ENCODE results near the gene BBS9. TPM values are rescaled to one million over a fixed set of nuclear protein-coding genes. Genes with fewer than 3 reads are reported as not detected.

BBS9 gene
- total and polyA plus RNA-seq, 4 donors: 2.3 to 9.5 (median 4.5) TPM

DNA sequence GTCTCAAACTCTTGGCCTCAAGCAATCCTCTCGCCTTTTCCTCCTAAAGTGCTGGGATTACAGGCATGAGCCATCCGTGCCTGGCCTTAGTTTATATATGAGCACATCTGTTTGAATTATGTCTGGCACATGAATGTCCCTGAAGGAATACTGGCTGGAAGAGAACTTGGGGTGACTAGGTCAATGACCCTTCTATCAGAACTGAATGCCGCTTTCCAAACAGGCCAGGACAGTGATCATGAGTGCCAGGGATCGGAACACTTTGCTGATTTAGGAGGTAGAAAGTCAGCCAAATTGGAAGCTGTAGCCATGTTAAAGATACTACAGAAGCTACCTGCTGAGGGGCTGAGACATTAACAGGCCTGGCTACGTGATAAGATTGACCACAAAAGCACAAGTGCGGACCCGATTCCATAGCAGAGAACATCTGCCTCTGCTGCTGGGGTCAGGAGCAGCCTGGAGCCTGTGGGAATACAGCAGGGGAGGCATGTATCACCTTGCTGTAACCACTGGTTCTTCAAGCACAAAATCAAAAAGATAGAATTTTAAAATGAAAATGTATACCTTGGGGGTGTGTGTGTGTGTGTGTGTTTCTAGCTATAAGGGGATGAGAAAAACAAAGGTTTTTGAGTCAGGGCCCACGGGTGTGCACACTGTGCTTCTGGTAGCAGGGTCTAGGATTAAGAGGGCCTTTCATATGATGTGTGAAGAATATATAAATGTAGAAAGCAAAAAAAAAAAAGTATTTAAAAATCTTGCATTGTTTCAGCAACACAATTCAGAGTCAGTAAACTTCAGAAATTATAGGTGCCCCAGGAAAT, 293.7 kb downstream of the BBS9 start (continued):
- TF ChIP-seq, protein P1, sequence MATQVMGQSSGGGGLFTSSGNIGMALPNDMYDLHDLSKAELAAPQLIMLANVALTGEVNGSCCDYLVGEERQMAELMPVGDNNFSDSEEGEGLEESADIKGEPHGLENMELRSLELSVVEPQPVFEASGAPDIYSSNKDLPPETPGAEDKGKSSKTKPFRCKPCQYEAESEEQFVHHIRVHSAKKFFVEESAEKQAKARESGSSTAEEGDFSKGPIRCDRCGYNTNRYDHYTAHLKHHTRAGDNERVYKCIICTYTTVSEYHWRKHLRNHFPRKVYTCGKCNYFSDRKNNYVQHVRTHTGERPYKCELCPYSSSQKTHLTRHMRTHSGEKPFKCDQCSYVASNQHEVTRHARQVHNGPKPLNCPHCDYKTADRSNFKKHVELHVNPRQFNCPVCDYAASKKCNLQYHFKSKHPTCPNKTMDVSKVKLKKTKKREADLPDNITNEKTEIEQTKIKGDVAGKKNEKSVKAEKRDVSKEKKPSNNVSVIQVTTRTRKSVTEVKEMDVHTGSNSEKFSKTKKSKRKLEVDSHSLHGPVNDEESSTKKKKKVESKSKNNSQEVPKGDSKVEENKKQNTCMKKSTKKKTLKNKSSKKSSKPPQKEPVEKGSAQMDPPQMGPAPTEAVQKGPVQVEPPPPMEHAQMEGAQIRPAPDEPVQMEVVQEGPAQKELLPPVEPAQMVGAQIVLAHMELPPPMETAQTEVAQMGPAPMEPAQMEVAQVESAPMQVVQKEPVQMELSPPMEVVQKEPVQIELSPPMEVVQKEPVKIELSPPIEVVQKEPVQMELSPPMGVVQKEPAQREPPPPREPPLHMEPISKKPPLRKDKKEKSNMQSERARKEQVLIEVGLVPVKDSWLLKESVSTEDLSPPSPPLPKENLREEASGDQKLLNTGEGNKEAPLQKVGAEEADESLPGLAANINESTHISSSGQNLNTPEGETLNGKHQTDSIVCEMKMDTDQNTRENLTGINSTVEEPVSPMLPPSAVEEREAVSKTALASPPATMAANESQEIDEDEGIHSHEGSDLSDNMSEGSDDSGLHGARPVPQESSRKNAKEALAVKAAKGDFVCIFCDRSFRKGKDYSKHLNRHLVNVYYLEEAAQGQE (IDR thresholded peaks at IDR 0.05): no peak

DNA sequence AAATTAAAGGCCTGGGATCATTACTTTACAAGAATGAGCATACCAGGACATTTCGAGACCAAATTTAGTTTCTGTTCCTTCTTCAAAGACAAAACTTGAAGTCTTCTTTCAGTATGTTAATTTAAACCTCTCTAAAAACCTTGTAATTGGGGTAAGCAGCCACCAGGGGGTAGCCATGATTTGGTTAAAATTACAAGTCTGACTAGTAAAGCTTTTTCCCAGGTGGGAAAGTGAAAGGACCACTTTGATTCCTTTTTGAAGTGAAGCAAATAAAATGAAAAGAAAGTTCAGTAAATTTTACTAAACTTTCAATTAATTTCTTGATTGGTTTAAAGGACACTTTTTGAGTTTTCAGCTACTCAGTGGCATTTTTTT, 294.3 kb downstream of the BBS9 start:
- Histone ChIP-seq H3K9ac (ENCODE audit: low read depth in 1 of 2, low read length in 2 of 2) (no peak overlapping the region), H3K9me3 (ENCODE audit: control insufficient read depth in 4 of 4, low read length in 3 of 4) (no peaks in the 10 kb centered on the region), H3K4me3 (ENCODE audit: low read depth in 1 of 3, low read length in 3 of 3) (no peak overlapping the region), H3K4me1 (ENCODE audit: control insufficient read depth in 4 of 4, insufficient read depth in 4 of 4, low read length in 3 of 4) (peaks cover 0 to 10% (median 7%) of the 10 kb centered on the region in 4 donors), H3K27ac (ENCODE audit: low read depth in 1 of 2, low read length in 2 of 2) (no peak overlapping the region), H3K36me3 (ENCODE audit: control insufficient read depth in 4 of 4, insufficient read depth in 3 of 4, low read depth in 1 of 4, low read length in 3 of 4) (no peaks in the 10 kb centered on the region), H3K27me3 (ENCODE audit: control insufficient read depth in 4 of 4, insufficient read depth in 4 of 4, low read length in 3 of 4) (no peaks in the 10 kb centered on the region)
- 81% methylated on average over 1 of the region's 1 CpG for WGBS
- no peak for DNase-seq (ENCODE audit: low spot score)
- TF ChIP-seq, protein P2, sequence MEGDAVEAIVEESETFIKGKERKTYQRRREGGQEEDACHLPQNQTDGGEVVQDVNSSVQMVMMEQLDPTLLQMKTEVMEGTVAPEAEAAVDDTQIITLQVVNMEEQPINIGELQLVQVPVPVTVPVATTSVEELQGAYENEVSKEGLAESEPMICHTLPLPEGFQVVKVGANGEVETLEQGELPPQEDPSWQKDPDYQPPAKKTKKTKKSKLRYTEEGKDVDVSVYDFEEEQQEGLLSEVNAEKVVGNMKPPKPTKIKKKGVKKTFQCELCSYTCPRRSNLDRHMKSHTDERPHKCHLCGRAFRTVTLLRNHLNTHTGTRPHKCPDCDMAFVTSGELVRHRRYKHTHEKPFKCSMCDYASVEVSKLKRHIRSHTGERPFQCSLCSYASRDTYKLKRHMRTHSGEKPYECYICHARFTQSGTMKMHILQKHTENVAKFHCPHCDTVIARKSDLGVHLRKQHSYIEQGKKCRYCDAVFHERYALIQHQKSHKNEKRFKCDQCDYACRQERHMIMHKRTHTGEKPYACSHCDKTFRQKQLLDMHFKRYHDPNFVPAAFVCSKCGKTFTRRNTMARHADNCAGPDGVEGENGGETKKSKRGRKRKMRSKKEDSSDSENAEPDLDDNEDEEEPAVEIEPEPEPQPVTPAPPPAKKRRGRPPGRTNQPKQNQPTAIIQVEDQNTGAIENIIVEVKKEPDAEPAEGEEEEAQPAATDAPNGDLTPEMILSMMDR (IDR thresholded peaks at IDR 0.05; ENCODE audit: low read depth, low read length, missing input control): peak; percentile 40
- TF ChIP-seq RXRA (IDR thresholded peaks at IDR 0.05) (no peak), RAD21 (IDR thresholded peaks at IDR 0.05) (peak; percentile 68 to 75)

DNA sequence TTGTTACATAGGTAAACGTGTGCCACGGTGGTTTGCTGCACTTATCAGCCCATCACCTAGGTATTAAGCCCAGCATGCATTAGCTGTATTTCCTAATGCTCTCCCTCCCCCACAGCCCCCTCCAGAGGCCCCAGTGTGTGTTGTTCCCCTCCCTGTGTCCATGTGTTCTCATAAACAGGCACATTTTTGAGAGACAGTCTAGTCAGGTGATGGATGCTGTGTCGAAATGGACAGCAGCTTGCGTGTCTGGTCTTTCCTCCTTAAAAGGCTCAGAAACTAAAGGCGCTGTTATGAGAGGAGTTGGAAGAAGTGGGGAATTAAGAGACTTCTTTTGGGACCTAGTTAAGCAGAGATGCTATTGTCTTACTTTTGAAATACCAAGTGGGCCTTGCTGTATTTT, 296.0 kb downstream of the BBS9 start:
- DNase-seq (ENCODE audit: low spot score): no peak
- Histone ChIP-seq H3K4me1 (ENCODE audit: control insufficient read depth in 4 of 4, insufficient read depth in 4 of 4, low read length in 3 of 4) (peaks cover 0 to 10% (median 7%) of the 10 kb centered on the region in 4 donors), H3K4me3 (ENCODE audit: low read depth in 1 of 3, low read length in 3 of 3) (no peak overlapping the region), H3K36me3 (ENCODE audit: control insufficient read depth in 4 of 4, insufficient read depth in 3 of 4, low read depth in 1 of 4, low read length in 3 of 4) (no peaks in the 10 kb centered on the region), H3K9ac (ENCODE audit: low read depth in 1 of 2, low read length in 2 of 2) (no peak overlapping the region), H3K9me3 (ENCODE audit: control insufficient read depth in 4 of 4, low read length in 3 of 4) (no peaks in the 10 kb centered on the region), H3K27ac (ENCODE audit: low read depth in 1 of 2, low read length in 2 of 2) (no peak overlapping the region), H3K27me3 (ENCODE audit: control insufficient read depth in 4 of 4, insufficient read depth in 4 of 4, low read length in 3 of 4) (no peaks in the 10 kb centered on the region)
- no peak for TF ChIP-seq TAF1 (conservative IDR thresholded peaks at IDR 0.05)
- TF ChIP-seq FOXA1 (IDR thresholded peaks at IDR 0.05): no peak
- TF ChIP-seq SP1 (IDR thresholded peaks at IDR 0.05): no peak
- no peak for TF ChIP-seq EGR1 (IDR thresholded peaks at IDR 0.05; ENCODE audit: low read depth in 2 of 2)
- TF ChIP-seq, protein P2 (IDR thresholded peaks at IDR 0.05; ENCODE audit: low read depth, low read length, missing input control): no peak
- TF ChIP-seq GABPA (IDR thresholded peaks at IDR 0.05 in 1 of 2, conservative IDR thresholded peaks at IDR 0.05 in 1 of 2): no peak
- TF ChIP-seq JUND (IDR thresholded peaks at IDR 0.05): no peak
- no peak for TF ChIP-seq YY1 (IDR thresholded peaks at IDR 0.05)
- TF ChIP-seq, protein P3, sequence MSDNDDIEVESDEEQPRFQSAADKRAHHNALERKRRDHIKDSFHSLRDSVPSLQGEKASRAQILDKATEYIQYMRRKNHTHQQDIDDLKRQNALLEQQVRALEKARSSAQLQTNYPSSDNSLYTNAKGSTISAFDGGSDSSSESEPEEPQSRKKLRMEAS (IDR thresholded peaks at IDR 0.05): no peak
- TF ChIP-seq HNF4G (IDR thresholded peaks at IDR 0.05): no peak
- TF ChIP-seq, protein P4, sequence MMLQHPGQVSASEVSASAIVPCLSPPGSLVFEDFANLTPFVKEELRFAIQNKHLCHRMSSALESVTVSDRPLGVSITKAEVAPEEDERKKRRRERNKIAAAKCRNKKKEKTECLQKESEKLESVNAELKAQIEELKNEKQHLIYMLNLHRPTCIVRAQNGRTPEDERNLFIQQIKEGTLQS (IDR thresholded peaks at IDR 0.05): no peak
- WGBS: 96% methylated on average over 5 of the region's 5 CpGs
